Measurements from ENCODE around the gene SLC25A18.

DNA sequence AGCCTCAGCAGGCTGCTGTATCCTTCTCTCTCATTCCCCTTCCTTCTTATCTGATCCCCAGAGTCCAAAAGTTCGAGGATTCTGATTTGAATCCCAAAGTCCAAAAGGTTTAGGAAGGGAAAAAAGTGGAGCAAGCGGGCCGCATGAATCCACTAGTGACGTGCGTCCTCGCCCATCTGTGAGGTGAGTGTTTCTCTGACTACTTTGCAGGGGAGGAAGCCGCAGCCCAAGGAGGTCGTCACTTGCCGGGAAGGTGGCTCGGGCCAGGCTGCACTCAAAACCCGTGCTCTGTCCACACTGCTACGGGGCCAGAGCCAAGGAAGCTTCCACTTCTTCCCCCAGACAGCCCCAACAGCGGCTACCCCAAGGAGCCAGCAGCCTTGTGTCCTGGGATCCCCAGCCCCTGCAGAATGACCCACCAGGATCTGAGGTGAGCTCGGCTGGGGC, 16.3 kb downstream of the SLC25A18 start:
- TF ChIP-seq EZH2 (IDR thresholded peaks at IDR 0.05) (no peak), POLR2AphosphoS5 (IDR thresholded peaks at IDR 0.05; ENCODE audit: borderline replicate concordance, low read depth, low read length) (no peak)
